ENCODE measurements around the gene SPARCL1.
"Not testable (repeated sequence)": the region's sequence is repeated elsewhere in the genome, so short reads cannot be mapped to it uniquely, and the experiment has no call there.

The SPARCL1 gene, protein sequence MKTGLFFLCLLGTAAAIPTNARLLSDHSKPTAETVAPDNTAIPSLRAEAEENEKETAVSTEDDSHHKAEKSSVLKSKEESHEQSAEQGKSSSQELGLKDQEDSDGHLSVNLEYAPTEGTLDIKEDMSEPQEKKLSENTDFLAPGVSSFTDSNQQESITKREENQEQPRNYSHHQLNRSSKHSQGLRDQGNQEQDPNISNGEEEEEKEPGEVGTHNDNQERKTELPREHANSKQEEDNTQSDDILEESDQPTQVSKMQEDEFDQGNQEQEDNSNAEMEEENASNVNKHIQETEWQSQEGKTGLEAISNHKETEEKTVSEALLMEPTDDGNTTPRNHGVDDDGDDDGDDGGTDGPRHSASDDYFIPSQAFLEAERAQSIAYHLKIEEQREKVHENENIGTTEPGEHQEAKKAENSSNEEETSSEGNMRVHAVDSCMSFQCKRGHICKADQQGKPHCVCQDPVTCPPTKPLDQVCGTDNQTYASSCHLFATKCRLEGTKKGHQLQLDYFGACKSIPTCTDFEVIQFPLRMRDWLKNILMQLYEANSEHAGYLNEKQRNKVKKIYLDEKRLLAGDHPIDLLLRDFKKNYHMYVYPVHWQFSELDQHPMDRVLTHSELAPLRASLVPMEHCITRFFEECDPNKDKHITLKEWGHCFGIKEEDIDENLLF

DNA sequence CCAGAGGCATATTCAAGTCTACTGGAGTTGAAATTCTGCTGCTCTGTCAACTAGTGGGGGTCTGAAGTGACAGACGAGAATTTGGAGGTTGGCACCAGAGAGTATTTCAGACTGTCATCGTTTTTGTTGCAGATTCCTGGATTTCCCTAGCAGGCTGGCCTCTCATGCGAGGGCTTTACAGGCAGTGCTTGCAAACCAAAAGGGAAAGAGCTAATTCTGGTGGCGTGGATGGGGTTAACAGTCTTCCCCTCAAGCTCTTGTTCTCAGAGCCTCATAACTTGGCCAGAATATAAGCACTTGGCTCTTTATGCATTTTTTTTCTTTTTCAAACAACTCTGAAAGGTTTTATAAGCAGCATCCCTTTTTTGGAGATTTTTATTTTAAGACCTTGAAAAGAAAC is at the start of gene SPARCL1:
Gene SPARCL1, minus strand, starts transcription at position 190 of the 400 bp plus-strand sequence. CDS start 29,802 bp downstream, outside the sequence.
- no peak within 1 kb of the TSS for H3K4me3 ChIP-seq (ENCODE audit: low read length)
- TF ChIP-seq, protein P1, sequence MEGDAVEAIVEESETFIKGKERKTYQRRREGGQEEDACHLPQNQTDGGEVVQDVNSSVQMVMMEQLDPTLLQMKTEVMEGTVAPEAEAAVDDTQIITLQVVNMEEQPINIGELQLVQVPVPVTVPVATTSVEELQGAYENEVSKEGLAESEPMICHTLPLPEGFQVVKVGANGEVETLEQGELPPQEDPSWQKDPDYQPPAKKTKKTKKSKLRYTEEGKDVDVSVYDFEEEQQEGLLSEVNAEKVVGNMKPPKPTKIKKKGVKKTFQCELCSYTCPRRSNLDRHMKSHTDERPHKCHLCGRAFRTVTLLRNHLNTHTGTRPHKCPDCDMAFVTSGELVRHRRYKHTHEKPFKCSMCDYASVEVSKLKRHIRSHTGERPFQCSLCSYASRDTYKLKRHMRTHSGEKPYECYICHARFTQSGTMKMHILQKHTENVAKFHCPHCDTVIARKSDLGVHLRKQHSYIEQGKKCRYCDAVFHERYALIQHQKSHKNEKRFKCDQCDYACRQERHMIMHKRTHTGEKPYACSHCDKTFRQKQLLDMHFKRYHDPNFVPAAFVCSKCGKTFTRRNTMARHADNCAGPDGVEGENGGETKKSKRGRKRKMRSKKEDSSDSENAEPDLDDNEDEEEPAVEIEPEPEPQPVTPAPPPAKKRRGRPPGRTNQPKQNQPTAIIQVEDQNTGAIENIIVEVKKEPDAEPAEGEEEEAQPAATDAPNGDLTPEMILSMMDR (IDR thresholded peaks at IDR 0.05; ENCODE audit: insufficient read depth, low read depth, low read length, missing control alignments) = no peak
- DNase-seq (ENCODE audit: low read depth) = no peak

DNA sequence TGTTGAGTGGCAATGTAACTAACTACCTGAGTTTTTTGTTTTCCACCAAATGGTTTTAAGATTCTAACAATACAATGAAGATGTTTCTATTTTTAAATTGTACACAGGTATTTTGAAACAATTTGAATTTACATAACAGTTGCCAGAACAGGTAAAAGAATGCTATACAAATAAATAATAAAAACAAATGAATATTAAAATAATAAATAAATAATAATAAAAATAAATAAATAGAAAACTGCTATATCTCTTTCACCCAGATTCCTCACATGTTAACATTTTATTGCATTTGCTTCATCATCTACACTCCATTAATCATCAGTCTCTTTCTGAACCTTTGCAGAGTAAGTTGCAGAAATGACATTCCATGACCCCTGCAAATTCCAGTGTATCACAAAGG is 46.8 kb upstream of the SPARCL1 start:
- H3K4me3 ChIP-seq (ENCODE audit: low read length) = no peak overlapping the region
- DNase-seq (ENCODE audit: low read depth) = no peak
- TF ChIP-seq, protein P1 (IDR thresholded peaks at IDR 0.05; ENCODE audit: insufficient read depth, low read depth, low read length, missing control alignments) = no peak

DNA sequence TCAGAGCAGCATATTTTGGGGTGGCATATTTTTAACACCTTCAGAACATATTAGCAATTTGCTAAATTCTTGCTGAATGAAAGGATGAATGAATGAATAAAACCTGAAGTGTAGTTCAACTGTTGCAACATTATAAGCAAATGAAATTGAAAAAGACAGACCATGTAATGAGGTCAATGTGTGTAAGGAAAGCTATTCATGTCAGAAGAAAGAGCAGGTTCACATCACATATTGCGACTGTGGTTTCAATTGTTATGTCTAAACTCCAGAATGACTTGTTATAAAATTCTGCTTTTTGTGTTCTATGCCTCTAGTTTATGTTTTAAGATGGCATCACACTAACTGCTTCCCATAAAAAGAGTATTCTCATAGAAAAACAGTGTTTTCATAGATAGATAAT is 46.2 kb upstream of the SPARCL1 start:
- H3K4me3 ChIP-seq (ENCODE audit: low read length) = no peak overlapping the region
- no peak for DNase-seq (ENCODE audit: low read depth)
- TF ChIP-seq, protein P1 (IDR thresholded peaks at IDR 0.05; ENCODE audit: insufficient read depth, low read depth, low read length, missing control alignments) = no peak

DNA sequence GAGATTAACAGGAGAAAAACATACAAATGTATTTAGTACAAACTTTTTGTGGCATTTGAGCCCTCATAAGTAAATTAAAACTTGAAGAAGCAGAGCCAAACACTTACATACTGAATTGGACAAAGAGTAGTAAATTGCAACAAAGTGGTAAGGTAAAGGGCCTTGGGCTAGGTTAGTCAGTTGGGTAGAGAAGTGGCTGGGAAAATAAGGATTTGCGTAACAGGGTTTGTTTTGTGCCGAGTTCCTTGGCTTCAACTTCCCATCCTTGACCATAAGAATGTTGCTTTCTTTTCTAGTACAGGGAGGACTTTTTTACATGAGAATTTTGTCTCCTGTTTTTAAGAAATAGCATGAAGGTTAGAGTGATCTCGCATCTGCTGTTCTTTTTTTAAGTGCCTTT is 45.8 kb upstream of the SPARCL1 start:
- no peak overlapping the region for H3K4me3 ChIP-seq (ENCODE audit: low read length)
- DNase-seq (ENCODE audit: low read depth) = peak; percentile 83
- TF ChIP-seq, protein P1 (IDR thresholded peaks at IDR 0.05; ENCODE audit: insufficient read depth, low read depth, low read length, missing control alignments) = no peak

DNA sequence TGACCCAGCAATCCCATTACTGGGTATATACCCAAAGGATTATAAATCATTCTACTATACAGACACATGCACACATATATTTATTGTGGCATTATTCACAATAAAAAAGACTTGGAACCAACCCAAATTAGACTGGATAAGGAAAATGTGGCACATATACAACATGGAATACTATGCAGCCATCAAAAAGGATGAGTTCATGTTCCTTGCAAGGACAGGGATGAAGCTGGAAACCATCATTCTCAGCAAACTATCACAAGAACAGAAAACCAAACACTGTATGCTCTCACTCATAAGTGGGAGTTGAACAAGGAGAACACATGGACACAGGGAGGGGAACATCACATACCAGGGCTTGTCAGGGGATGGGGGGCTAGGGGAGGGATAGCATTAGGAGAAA is 45.2 kb upstream of the SPARCL1 start:
- DNase-seq (ENCODE audit: low read depth); H3K4me3 ChIP-seq (ENCODE audit: low read length): not testable (repeated sequence)

DNA sequence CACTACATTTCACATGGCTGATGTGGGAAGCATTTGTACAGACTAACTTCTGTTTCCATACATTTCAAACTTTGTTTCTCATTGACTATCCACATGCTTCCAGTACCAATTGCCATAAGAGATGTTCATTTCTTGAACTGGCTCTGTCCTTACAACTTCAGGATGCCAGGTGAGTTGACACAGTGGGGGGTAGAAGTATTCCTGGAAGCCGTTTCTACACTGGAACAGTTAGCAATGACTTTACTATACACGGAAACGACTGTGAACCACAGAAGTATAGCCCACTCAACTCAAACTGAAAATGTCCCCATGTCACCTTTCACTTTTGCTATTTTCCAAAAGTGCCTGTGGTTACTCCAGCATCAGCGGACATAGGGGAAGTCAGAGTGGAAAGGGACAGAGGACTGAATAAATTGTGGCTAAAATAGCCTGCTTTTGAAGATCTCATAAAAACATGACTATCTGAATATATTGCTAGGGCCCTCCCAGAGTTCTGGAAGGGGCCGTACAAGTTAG is 41.2 kb upstream of the SPARCL1 start:
- no peak for DNase-seq (ENCODE audit: low read depth)
- TF ChIP-seq, protein P1 (IDR thresholded peaks at IDR 0.05; ENCODE audit: insufficient read depth, low read depth, low read length, missing control alignments) = no peak
- H3K4me3 ChIP-seq (ENCODE audit: low read length) = no peak overlapping the region

DNA sequence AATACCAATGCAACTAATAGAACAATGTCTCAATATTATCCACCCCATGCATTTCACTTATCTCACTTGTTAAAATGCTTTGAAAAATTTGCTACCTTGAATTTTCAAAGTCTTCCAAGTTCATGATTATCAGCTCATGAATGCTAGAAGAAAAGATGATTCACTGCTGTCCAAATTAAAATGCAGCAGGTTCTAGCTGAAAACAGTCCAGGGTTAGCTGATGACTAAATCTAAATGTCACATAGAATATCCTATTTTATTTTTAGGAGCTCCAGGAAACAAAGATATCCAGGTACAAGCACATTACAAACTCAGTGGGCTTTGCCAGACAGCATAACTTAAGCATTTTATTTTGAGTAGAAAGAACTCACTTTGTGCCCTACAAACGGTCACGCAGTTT is 38.0 kb upstream of the SPARCL1 start:
- TF ChIP-seq, protein P1 (IDR thresholded peaks at IDR 0.05; ENCODE audit: insufficient read depth, low read depth, low read length, missing control alignments) = no peak
- peak; percentile 27 for DNase-seq (ENCODE audit: low read depth)
- H3K4me3 ChIP-seq (ENCODE audit: low read length) = no peak overlapping the region

All from epithelial cell of esophagus (primary cell).